ENCODE measurements around the gene APOBEC3F. TPM values are rescaled to one million over a fixed set of nuclear protein-coding genes. Genes with fewer than 3 reads are reported as not detected.

The APOBEC3F gene
- total and polyA plus RNA-seq, 2 donors (not counting 1 experiment from before 2014, with no cell fraction given), result 23.3 to 76.8 TPM

GRCh38 chr22:39068033-39068785 is 27.5 kb downstream of the APOBEC3F start:
- Mint-ChIP-seq H3K4me3 (no peak overlapping the region), H3K27ac (no peak overlapping the region), H3K4me1 (peaks cover 45% of the 10 kb centered on the region), H3K27me3 (no peaks in the 10 kb centered on the region), H3K9me3 (ENCODE audit: insufficient read depth) (no peaks in the 10 kb centered on the region)
- TF ChIP-seq EZH2 (IDR thresholded peaks at IDR 0.05; ENCODE audit: borderline replicate concordance, insufficient read depth, low read depth, low read length, poor library complexity, severe bottlenecking), result no peak
- peak; percentile 54 for TF ChIP-seq CTCF (IDR thresholded peaks at IDR 0.05)
- Histone ChIP-seq H3K4me3 (ENCODE audit: control extremely low read depth in 1 of 5, extremely low read depth in 1 of 5, insufficient read depth in 1 of 5, low read depth in 2 of 5, low read length in 4 of 5) (peak overlapping the region; percentile 50 to 99 (median 96)), H4K20me1 (ENCODE audit: control insufficient read depth, insufficient read depth, low read length, poor library complexity, severe bottlenecking) (no peaks in the 10 kb centered on the region), H3K36me3 (replicated peaks in 1 of 2; ENCODE audit: control extremely low read depth in 1 of 2, control insufficient read depth in 1 of 2, extremely low read depth in 1 of 2, insufficient read depth in 2 of 2, low read length in 1 of 2) (peaks cover 2 to 26% of the 10 kb centered on the region in 2 experiments), H3K9ac (ENCODE audit: low read length) (peak overlapping the region; percentile 92), H3K27ac (ENCODE audit: low read length in 2 of 2) (peak overlapping the region; percentile 97 to 98), H3K9me3 (ENCODE audit: control extremely low read depth in 1 of 3, control insufficient read depth in 2 of 3, insufficient read depth in 1 of 3, low read length in 2 of 3) (peaks cover 0 to 9% (median 0%) of the 10 kb centered on the region in 3 donors), H3K4me2 (replicated peaks; ENCODE audit: low read depth, low read length, poor library complexity, severe bottlenecking) (peak overlapping the region; percentile 76), H3K4me1 (ENCODE audit: control insufficient read depth in 2 of 2, insufficient read depth in 2 of 2, low read length in 2 of 2) (peaks cover 70 to 95% of the 10 kb centered on the region in 2 donors), H3K79me2 (ENCODE audit: control insufficient read depth, insufficient read depth, low read length) (peaks cover 57% of the 10 kb centered on the region), H2AFZ (ENCODE audit: insufficient read depth, low read depth, low read length, poor library complexity, severe bottlenecking) (peak overlapping the region; percentile 16), H3K27me3 (replicated peaks in 1 of 4; ENCODE audit: control extremely low read depth in 1 of 4, control insufficient read depth in 3 of 4, insufficient read depth in 4 of 4, low read length in 3 of 4) (no peaks in the 10 kb centered on the region)
- CTCF ChIA-PET, result interaction anchor here (1.0 to 1.9 kb wide), 4 partner anchors 31 to 55 kb away, joined by 4 to 5 read pairs (median 4); partner anchors contain the start of gene APOBEC3C
- POLR2A ChIA-PET, result interaction anchor here (0.6 to 3.6 kb wide), 2 partner anchors 8 to 31 kb away, joined by 4 to 13 read pairs; no protein-coding TSS in a partner anchor
- intact Hi-C loops (cut with micrococcal nuclease), result no loop called here
- WGBS (ENCODE audit: insufficient coverage), result 51% methylated on average over 11 of the region's 13 CpGs
- DNase-seq (peak; percentile 42), ATAC-seq (ENCODE audit: low read depth) (no peak)

GRCh38 chr22:39070186-39070585 is 29.5 kb downstream of the APOBEC3F start:
- Histone ChIP-seq H4K20me1 (ENCODE audit: control insufficient read depth, insufficient read depth, low read length, poor library complexity, severe bottlenecking) (no peaks in the 10 kb centered on the region), H3K36me3 (replicated peaks in 1 of 2; ENCODE audit: control extremely low read depth in 1 of 2, control insufficient read depth in 1 of 2, extremely low read depth in 1 of 2, insufficient read depth in 2 of 2, low read length in 1 of 2) (peaks cover 2 to 26% of the 10 kb centered on the region in 2 experiments), H3K27me3 (replicated peaks in 1 of 4; ENCODE audit: control extremely low read depth in 1 of 4, control insufficient read depth in 3 of 4, insufficient read depth in 4 of 4, low read length in 3 of 4) (no peaks in the 10 kb centered on the region), H3K4me1 (ENCODE audit: control insufficient read depth in 2 of 2, insufficient read depth in 2 of 2, low read length in 2 of 2) (peaks cover 61 to 94% of the 10 kb centered on the region in 2 donors), H3K9me3 (ENCODE audit: control extremely low read depth in 1 of 3, control insufficient read depth in 2 of 3, insufficient read depth in 1 of 3, low read length in 2 of 3) (peaks cover 0 to 4% (median 0%) of the 10 kb centered on the region in 3 donors), H3K27ac (ENCODE audit: low read length in 2 of 2) (peak overlapping the region; percentile 51 to 98), H3K9ac (ENCODE audit: low read length) (no peak overlapping the region), H2AFZ (ENCODE audit: insufficient read depth, low read depth, low read length, poor library complexity, severe bottlenecking) (no peak overlapping the region), H3K4me2 (replicated peaks; ENCODE audit: low read depth, low read length, poor library complexity, severe bottlenecking) (peak overlapping the region; percentile 76), H3K79me2 (ENCODE audit: control insufficient read depth, insufficient read depth, low read length) (peaks cover 57% of the 10 kb centered on the region), H3K4me3 (ENCODE audit: control extremely low read depth in 1 of 5, extremely low read depth in 1 of 5, insufficient read depth in 1 of 5, low read depth in 2 of 5, low read length in 4 of 5) (peak overlapping the region in 2 of 5 experiments; percentile 8 to 25)
- ChIA-PET CTCF (interaction anchor here (1.2 kb wide), 1 partner anchor 86 kb away, joined by 3 read pairs; no protein-coding TSS in a partner anchor), POLR2A (interaction anchor here (1.2 kb wide), 1 partner anchor 44 kb away, joined by 3 read pairs; no protein-coding TSS in a partner anchor)
- H3K9me3 Mint-ChIP-seq (ENCODE audit: insufficient read depth), result no peaks in the 10 kb centered on the region
- H3K4me3 Mint-ChIP-seq, result peak overlapping the region; percentile 54
- intact Hi-C loops (cut with micrococcal nuclease), result no loop called here
- H3K27me3 Mint-ChIP-seq, result no peaks in the 10 kb centered on the region
- no peak for DNase-seq
- TF ChIP-seq CTCF (IDR thresholded peaks at IDR 0.05) (no peak), EZH2 (IDR thresholded peaks at IDR 0.05; ENCODE audit: borderline replicate concordance, insufficient read depth, low read depth, low read length, poor library complexity, severe bottlenecking) (no peak)
- ATAC-seq (ENCODE audit: low read depth), result no peak
- 95% methylated on average over 4 of the region's 7 CpGs for WGBS (ENCODE audit: insufficient coverage)
- H3K4me1 Mint-ChIP-seq, result peaks cover 40% of the 10 kb centered on the region
- peak overlapping the region; percentile 86 for H3K27ac Mint-ChIP-seq
